OCI-LY3 (cell line): ENCODE results near the gene TSPO.

ENCODE experiments used
- EZH2phosphoT487 ChIP-seq: fragments of 200-600 bp; shearing (Covaris generic); IDR thresholded peaks from 2 replicates; pipeline ENCODE4 v1.6.1; 2018; ENCODE audit warnings: antibody characterized with exemption, mixed run types, low read depth
- TF ChIP-seq, protein P1 (sequence below): fragments of 200-600, 300-600 bp; sonication (generic); IDR thresholded peaks from 2 replicates; pipeline ENCODE4 v1.5.1; 2014; ENCODE audit warnings: antibody characterized with exemption, low read length, low read depth

GRCh38 chr22:43116932-43117331 is 34.4 kb upstream of the TSPO start:
- TF ChIP-seq, protein P1, sequence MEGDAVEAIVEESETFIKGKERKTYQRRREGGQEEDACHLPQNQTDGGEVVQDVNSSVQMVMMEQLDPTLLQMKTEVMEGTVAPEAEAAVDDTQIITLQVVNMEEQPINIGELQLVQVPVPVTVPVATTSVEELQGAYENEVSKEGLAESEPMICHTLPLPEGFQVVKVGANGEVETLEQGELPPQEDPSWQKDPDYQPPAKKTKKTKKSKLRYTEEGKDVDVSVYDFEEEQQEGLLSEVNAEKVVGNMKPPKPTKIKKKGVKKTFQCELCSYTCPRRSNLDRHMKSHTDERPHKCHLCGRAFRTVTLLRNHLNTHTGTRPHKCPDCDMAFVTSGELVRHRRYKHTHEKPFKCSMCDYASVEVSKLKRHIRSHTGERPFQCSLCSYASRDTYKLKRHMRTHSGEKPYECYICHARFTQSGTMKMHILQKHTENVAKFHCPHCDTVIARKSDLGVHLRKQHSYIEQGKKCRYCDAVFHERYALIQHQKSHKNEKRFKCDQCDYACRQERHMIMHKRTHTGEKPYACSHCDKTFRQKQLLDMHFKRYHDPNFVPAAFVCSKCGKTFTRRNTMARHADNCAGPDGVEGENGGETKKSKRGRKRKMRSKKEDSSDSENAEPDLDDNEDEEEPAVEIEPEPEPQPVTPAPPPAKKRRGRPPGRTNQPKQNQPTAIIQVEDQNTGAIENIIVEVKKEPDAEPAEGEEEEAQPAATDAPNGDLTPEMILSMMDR: no peak
- no peak for TF ChIP-seq EZH2phosphoT487
